ENCODE data around the gene LDLRAD4. TPM values are rescaled to one million over a fixed set of nuclear protein-coding genes. Genes with fewer than 3 reads are reported as not detected.

Gene LDLRAD4
- total RNA-seq, 2 experiments from 2014 or later: 34.3 to 35.7 TPM

DNA sequence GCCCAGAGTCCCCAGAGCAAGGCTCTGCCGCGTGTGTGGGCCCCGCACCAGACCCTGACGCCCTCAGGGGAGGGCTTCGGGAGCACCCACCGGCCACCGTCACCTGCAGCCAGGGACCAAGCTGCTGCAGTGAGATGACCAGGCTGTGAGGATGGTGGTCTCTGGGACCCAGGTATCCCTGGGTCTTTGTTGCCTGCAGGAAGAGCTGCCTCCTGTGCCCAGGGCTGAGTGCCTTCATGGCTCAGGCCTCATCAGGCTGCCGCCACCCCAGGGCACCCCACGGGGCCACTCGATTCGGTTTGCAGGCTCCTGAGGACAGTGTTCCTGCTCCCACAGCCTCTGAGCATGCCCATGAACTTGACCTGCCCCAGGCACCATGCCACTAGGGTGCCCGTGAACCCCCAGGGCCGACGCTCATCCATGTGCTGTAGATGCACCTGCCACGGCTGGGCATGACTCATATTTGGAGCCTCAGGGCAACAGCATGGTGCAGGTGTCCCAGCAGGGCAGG lies 398.0 kb downstream of the LDLRAD4 start:
- peaks cover 19% of the 10 kb centered on the region for H3K36me3 Mint-ChIP-seq (ENCODE audit: low read depth)
- H3K4me1 Mint-ChIP-seq (ENCODE audit: low read depth): peaks cover 74% of the 10 kb centered on the region

DNA sequence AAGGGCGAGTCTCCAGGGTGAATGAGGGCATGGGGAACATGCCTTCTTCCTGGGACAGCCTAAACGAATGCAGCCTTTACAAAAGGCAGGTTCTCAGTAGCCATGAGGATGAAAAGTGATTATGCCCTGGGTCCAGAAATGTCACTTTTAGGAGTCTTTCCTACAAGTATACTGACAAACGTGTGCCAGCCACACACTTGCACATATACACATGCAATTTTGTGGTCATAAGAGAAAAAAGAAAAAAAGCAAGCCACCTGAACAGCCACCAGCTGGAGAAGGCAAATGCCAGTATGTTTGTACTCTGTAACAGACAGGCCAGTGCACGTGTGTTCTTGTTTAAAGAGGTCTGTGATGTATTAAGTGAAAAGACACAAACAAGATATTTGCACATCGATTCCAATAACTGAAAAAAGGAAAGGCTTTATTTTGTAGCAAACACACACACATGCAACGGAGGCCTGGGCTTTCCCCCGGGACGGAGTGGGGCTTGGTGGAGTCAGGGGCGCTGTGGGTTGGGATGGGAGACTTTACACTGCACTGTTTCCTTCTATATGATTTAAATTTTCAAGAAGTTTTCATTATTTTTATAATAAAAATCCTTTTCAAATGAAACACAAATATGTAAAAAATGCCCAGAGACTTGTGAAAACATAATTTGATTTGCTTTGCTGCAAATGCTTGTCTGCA lies 399.4 kb downstream of the LDLRAD4 start:
- H3K27ac Mint-ChIP-seq: no peak overlapping the region
- peaks cover 21% of the 10 kb centered on the region for H3K36me3 Mint-ChIP-seq (ENCODE audit: low read depth)
- peaks cover 60% of the 10 kb centered on the region for H3K4me1 Mint-ChIP-seq (ENCODE audit: low read depth)
- CTCF ChIA-PET: no interaction called here
- no peaks in the 10 kb centered on the region for H3K9me3 Mint-ChIP-seq (ENCODE audit: insufficient read depth)
- no peaks in the 10 kb centered on the region for H3K27me3 Mint-ChIP-seq (ENCODE audit: low read depth)
- no peak overlapping the region for H3K4me3 Mint-ChIP-seq
- DNase-seq: no peak
- no peak for ATAC-seq
- POLR2A ChIA-PET: no interaction called here

More for the DNA sequence above, 398.0 kb downstream of the LDLRAD4 start:
- H3K27me3 Mint-ChIP-seq (ENCODE audit: low read depth): no peaks in the 10 kb centered on the region
- CTCF ChIA-PET: no interaction called here
- no peak for ATAC-seq
- H3K9me3 Mint-ChIP-seq (ENCODE audit: insufficient read depth): no peaks in the 10 kb centered on the region
- DNase-seq: no peak
- peak overlapping the region; percentile 99 for H3K27ac Mint-ChIP-seq
- POLR2A ChIA-PET: interaction anchor here (0.7 to 1.0 kb wide), 2 partner anchors 39 to 49 kb away, joined by 3 read pairs; no protein-coding TSS in a partner anchor
- H3K4me3 Mint-ChIP-seq: peak overlapping the region; percentile 84

DNA sequence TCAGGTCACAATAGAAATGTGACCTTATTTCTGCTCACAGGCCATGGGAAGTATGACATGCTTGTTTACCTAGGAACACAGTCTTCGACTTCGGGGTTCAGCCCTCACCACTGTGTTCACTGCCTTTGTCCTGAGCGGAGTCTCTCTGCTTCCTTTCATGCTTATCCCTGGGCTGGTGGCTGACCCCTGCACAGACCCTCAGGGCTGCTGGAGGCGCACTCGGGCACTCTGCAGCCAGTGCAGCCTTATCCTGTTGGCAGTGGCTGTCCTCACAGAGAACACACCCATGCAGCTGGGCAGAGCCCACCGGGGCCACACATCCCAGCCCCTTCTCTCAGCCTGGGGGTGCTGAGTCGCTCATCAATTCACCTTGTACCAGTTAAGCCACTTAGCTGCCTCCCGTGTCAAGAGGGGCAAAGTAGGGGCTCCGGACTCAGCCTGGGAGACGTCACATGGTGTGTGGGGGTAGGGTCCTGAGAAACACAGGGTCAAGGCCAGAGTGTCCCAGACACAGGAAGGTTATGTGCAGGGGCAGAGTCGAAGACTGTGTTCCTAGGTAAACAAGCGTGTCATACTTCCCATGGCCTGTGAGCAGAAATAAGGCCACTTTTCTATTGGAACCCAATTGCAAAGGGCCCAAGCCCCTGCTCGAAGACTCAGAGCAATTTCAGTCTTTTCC lies 400.3 kb downstream of the LDLRAD4 start:
- peaks cover 51% of the 10 kb centered on the region for H3K4me1 Mint-ChIP-seq (ENCODE audit: low read depth)
- no peak overlapping the region for H3K4me3 Mint-ChIP-seq
- POLR2A ChIA-PET: no interaction called here
- H3K27me3 Mint-ChIP-seq (ENCODE audit: low read depth): no peaks in the 10 kb centered on the region
- no peak overlapping the region for H3K27ac Mint-ChIP-seq
- peaks cover 24% of the 10 kb centered on the region for H3K36me3 Mint-ChIP-seq (ENCODE audit: low read depth)
- CTCF ChIA-PET: no interaction called here
- ATAC-seq (no peak), DNase-seq (no peak)
- H3K9me3 Mint-ChIP-seq (ENCODE audit: insufficient read depth): no peaks in the 10 kb centered on the region

DNA sequence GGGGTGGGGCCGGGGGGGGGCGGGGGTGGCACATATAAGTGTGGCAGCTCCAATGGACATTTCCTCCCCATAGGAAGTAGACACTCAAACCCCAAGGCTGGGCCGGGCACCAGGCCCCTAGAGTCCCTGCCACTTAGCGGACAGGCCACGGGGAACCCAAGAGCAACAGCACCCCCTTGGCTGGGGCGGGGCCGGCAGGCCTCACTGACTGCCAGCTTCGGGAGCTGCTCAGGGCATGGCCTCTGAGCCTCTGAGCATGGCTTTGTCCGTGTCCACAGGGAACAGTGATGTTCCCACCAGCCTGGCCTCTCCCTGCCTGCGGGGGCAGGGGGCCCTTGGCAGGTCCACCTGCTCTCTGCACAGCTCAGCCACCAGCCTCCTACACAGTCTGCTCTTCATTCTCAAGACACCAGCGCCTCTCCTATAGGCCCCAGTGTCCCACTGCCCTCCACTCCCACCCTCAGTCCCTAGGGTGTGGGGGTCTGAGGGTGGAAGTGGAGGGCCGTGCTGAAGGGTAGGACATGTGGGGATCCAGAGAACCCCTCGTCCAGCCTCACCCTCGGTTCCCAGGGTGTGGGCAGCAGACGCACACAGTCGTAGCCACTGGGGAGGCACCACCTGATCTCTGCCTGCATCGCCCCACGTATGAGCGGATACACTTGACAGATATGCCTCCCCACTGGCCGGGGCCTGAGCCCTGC lies 401.1 kb downstream of the LDLRAD4 start:
- no peak overlapping the region for H3K27ac Mint-ChIP-seq
- H3K9me3 Mint-ChIP-seq (ENCODE audit: insufficient read depth): no peaks in the 10 kb centered on the region
- DNase-seq (no peak), ATAC-seq (no peak)
- peaks cover 24% of the 10 kb centered on the region for H3K36me3 Mint-ChIP-seq (ENCODE audit: low read depth)
- no peak overlapping the region for H3K4me3 Mint-ChIP-seq
- ChIA-PET POLR2A (no interaction called here), CTCF (no interaction called here)
- H3K4me1 Mint-ChIP-seq (ENCODE audit: low read depth): peaks cover 45% of the 10 kb centered on the region
- H3K27me3 Mint-ChIP-seq (ENCODE audit: low read depth): no peaks in the 10 kb centered on the region

DNA sequence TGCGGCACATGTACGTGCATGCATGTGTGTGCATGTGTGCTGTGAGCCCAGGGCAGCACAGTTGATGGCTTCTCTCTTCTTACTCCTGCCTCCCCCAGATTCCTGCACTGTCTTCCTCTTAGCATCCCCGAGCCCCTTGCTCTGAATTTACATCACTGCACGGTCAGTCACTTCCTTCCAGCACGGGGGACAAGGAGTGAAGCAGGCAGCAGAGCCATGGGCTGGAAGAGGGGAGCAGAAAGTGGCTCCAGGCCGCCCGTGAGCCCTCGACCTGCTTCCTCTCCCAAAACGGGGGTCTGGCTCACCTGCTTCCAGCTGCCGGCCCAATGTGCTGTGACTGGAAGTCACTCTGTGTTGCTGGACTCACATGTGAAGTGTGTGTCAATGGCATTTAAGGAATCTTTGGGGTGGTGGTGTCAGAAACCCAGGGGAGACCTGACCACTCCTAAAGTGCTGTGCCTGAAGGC lies 401.7 kb downstream of the LDLRAD4 start:
- ChIA-PET POLR2A (no interaction called here), CTCF (no interaction called here)
- DNase-seq: no peak
- H3K4me3 Mint-ChIP-seq: no peak overlapping the region
- H3K36me3 Mint-ChIP-seq (ENCODE audit: low read depth): peaks cover 24% of the 10 kb centered on the region
- H3K9me3 Mint-ChIP-seq (ENCODE audit: insufficient read depth): no peaks in the 10 kb centered on the region
- peaks cover 43% of the 10 kb centered on the region for H3K4me1 Mint-ChIP-seq (ENCODE audit: low read depth)
- no peaks in the 10 kb centered on the region for H3K27me3 Mint-ChIP-seq (ENCODE audit: low read depth)
- peak overlapping the region; percentile 37 for H3K27ac Mint-ChIP-seq
- no peak for ATAC-seq

DNA sequence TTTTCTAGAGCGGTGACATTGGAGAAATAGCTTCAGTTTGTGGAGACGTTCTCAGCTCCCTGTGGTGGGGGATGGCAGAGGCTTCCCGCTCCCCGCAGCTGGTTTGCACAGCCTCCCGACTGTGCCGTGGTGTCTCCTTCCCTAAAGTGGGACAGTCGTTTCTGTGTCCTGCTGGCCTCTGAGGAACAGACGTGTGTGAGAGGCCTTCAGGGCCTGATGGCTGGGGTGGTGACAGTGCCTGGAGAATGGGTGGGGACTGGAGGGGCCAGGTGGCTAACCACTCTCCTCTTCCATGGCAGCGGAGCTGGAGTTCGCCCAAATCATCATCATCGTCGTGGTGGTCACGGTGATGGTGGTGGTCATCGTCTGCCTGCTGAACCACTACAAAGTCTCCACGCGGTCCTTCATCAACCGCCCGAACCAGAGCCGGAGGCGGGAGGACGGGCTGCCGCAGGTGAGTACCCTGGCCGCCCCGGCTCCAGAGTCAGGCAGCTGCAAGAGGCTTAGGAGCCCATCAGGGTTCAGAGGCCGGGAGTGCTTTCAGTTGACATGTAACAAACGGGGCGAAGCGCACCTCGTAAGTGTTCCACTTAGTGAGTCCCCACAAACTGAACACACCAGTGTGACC lies 402.4 kb downstream of the LDLRAD4 start:
- ChIA-PET POLR2A (no interaction called here), CTCF (no interaction called here)
- DNase-seq: no peak
- Mint-ChIP-seq H3K4me3 (no peak overlapping the region), H3K36me3 (ENCODE audit: low read depth) (peaks cover 21% of the 10 kb centered on the region), H3K9me3 (ENCODE audit: insufficient read depth) (no peaks in the 10 kb centered on the region), H3K27ac (no peak overlapping the region), H3K27me3 (ENCODE audit: low read depth) (no peaks in the 10 kb centered on the region), H3K4me1 (ENCODE audit: low read depth) (peaks cover 39% of the 10 kb centered on the region)
- no peak for ATAC-seq

DNA sequence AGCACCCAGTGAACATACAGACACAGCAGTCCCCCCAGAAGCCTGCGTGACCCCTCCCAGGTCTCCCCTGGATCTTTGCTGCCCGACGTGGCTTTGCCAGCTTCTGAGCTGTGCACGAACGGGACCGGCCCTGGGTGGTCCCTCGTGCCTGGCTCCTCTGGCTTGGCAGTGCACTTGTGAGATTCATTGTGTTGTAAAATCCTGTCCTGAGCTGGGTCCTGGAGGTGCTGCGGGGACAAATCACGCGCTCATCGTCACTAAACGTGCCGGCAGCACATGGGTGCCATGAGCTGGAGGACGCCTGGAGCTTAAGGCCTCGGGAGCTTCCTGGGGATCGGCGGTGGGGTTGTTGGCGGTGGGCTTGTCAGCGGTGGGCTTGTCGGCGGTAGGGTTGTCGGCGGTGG lies 402.9 kb downstream of the LDLRAD4 start:
- no peaks in the 10 kb centered on the region for H3K9me3 Mint-ChIP-seq (ENCODE audit: insufficient read depth)
- CTCF ChIA-PET: no interaction called here

DNA sequence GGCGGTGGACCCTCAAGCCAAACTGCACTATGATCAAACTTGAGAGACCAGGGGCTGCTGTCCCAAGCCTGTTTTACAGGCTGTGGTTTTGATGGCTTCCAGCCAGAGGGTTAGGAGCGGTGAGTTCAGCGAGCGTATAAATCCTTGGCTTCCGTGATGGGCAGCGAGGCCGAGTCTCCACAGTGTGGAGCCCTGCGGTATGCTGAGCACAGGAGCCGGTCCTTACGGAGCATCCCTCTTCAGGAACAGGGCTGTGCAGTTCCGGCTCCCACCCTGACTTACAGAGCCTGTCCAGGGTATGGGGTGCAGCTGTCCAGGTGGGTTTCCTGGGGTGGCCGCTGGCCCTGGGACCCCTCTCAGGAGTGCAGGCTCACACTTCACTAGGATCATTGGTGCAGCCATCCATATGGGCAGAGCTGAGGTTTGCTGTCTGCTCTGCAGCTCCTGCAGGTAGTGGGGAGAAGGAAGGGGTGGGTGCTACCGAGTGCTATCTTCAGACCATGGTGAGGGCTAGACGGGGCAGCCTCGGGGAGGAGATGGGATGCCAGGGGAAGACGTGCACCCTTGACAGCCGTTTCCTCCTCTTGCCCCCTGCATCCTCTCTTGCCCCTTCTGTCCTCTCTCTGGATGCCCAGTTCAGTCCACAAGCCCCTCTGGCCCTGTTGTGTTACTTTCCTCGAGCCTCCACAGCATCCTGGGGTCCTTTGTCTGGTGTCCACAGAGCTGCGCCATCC lies 403.5 kb downstream of the LDLRAD4 start:
- DNase-seq (no peak), ATAC-seq (no peak)
- Mint-ChIP-seq H3K4me3 (no peak overlapping the region), H3K36me3 (ENCODE audit: low read depth) (peaks cover 23% of the 10 kb centered on the region), H3K4me1 (ENCODE audit: low read depth) (peaks cover 38% of the 10 kb centered on the region), H3K27ac (no peak overlapping the region), H3K9me3 (ENCODE audit: insufficient read depth) (no peaks in the 10 kb centered on the region), H3K27me3 (ENCODE audit: low read depth) (no peaks in the 10 kb centered on the region)
- ChIA-PET POLR2A (no interaction called here), CTCF (no interaction called here)

More for the DNA sequence above, 402.9 kb downstream of the LDLRAD4 start:
- Mint-ChIP-seq H3K36me3 (ENCODE audit: low read depth) (peaks cover 21% of the 10 kb centered on the region), H3K27me3 (ENCODE audit: low read depth) (no peaks in the 10 kb centered on the region), H3K4me1 (ENCODE audit: low read depth) (peaks cover 39% of the 10 kb centered on the region), H3K4me3 (no peak overlapping the region), H3K27ac (no peak overlapping the region)
- ATAC-seq (no peak), DNase-seq (no peak)
- POLR2A ChIA-PET: no interaction called here

DNA sequence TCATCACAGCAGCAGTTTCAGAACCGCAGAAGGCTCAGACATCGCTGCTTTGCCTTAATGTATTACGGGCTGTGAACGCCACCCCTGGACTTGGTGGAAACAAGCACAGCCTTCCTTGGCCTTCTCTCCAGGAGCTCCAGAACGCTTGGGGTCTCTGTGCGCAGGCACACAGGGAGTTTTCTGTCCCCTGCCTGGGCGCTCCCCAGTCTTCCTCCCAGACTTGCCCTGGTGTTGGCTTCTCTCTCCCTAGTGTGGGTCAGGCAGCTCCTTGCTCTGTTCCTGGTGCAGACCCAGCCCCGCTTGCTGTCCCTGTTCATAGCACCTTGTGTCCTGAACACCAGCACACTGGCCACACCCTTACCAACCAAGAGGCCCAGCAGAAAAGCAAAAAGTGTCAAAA lies 404.2 kb downstream of the LDLRAD4 start:
- no peak for ATAC-seq
- Mint-ChIP-seq H3K27me3 (ENCODE audit: low read depth) (no peaks in the 10 kb centered on the region), H3K27ac (no peak overlapping the region), H3K36me3 (ENCODE audit: low read depth) (peaks cover 19% of the 10 kb centered on the region), H3K9me3 (ENCODE audit: insufficient read depth) (no peaks in the 10 kb centered on the region), H3K4me1 (ENCODE audit: low read depth) (peaks cover 38% of the 10 kb centered on the region), H3K4me3 (no peak overlapping the region)
- no peak for DNase-seq
- POLR2A ChIA-PET: no interaction called here
- CTCF ChIA-PET: interaction anchor here (0.6 kb wide), 1 partner anchor 10 kb away, joined by 3 read pairs; no protein-coding TSS in a partner anchor

DNA sequence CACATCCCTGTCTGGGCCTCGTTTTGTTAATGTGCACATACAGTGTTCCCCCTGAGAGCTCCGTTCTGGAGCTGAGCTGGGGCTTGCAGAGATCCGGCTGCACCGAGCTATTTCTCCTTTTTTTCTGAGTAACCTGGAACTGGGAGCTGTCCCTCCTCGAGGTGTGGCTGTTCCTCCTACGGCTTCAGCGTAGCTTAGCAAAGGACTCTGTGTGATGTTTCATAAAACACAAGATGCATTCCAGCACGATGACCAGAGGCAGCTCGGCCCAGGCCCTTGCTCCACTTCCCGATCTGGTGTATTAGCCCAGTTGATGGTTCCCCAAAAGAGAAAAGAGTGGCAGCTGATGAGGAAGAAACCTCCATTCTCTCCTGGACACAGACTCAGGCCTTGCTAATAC lies 404.8 kb downstream of the LDLRAD4 start:
- Mint-ChIP-seq H3K36me3 (ENCODE audit: low read depth) (peaks cover 18% of the 10 kb centered on the region), H3K9me3 (ENCODE audit: insufficient read depth) (no peaks in the 10 kb centered on the region), H3K27ac (peak overlapping the region; percentile 17), H3K4me3 (no peak overlapping the region), H3K27me3 (ENCODE audit: low read depth) (no peaks in the 10 kb centered on the region), H3K4me1 (ENCODE audit: low read depth) (peaks cover 39% of the 10 kb centered on the region)
- ChIA-PET POLR2A (no interaction called here), CTCF (interaction anchor here (0.6 kb wide), 1 partner anchor 11 kb away, joined by 3 read pairs; no protein-coding TSS in a partner anchor)
- ATAC-seq (no peak), DNase-seq (no peak)

DNA sequence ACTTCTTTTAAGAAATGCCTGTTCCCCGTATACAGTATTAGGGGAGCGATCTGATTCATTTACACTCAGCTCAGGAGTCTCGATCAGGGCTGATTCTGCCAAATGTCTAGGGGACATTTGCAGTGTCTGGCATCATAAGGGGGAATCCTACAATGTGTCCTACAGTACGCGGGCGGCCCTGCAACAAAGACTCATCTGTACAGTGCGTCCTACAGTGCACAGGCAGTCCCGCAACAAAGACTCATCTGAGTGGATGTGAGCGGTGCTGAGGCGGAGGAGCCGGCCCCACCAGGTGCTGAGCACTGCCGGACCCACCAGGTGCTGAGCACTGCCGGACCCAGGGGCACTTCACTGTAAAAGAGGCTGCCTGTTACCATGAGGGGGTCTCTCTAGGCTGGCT lies 405.3 kb downstream of the LDLRAD4 start:
- Mint-ChIP-seq H3K27me3 (ENCODE audit: low read depth) (no peaks in the 10 kb centered on the region), H3K4me3 (no peak overlapping the region), H3K9me3 (ENCODE audit: insufficient read depth) (no peaks in the 10 kb centered on the region), H3K4me1 (ENCODE audit: low read depth) (peaks cover 39% of the 10 kb centered on the region), H3K27ac (no peak overlapping the region), H3K36me3 (ENCODE audit: low read depth) (peaks cover 18% of the 10 kb centered on the region)
- CTCF ChIA-PET: interaction anchor here (1.0 kb wide), 1 partner anchor 9 kb away, joined by 3 read pairs; no protein-coding TSS in a partner anchor
- ATAC-seq: no peak
- no peak for DNase-seq
- POLR2A ChIA-PET: no interaction called here

Data from activated CD8-positive, alpha-beta T cell treated with anti-CD3 and anti-CD28 coated beads, Interleukin-2, amount 10 ng/mL, durations not matched to agents 7 days and 5 days (primary cell).